Measurements from ENCODE around the gene PPP1R12C. TPM values are rescaled to one million over a fixed set of nuclear protein-coding genes. Genes with fewer than 3 reads are reported as not detected.
A peak's percentile ranks its signal among the peaks of the same experiment; 100 is the strongest.

PPP1R12C gene
- polyA plus RNA-seq, 1 experiment: 50.8 TPM

- ChIA-PET CTCF (interaction anchor here (0.7 to 3.0 kb wide), 21 partner anchors 9 to 470 kb away, joined by 3 to 43 read pairs (median 6); partner anchors contain the start of genes BRSK1, PPP6R1 and ZNF784), POLR2A (no interaction called here)
- TF ChIP-seq, protein P1, sequence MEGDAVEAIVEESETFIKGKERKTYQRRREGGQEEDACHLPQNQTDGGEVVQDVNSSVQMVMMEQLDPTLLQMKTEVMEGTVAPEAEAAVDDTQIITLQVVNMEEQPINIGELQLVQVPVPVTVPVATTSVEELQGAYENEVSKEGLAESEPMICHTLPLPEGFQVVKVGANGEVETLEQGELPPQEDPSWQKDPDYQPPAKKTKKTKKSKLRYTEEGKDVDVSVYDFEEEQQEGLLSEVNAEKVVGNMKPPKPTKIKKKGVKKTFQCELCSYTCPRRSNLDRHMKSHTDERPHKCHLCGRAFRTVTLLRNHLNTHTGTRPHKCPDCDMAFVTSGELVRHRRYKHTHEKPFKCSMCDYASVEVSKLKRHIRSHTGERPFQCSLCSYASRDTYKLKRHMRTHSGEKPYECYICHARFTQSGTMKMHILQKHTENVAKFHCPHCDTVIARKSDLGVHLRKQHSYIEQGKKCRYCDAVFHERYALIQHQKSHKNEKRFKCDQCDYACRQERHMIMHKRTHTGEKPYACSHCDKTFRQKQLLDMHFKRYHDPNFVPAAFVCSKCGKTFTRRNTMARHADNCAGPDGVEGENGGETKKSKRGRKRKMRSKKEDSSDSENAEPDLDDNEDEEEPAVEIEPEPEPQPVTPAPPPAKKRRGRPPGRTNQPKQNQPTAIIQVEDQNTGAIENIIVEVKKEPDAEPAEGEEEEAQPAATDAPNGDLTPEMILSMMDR (IDR thresholded peaks at IDR 0.05; ENCODE audit: insufficient read depth, low read depth, low read length): no peak
- Histone ChIP-seq H3K4me3 (ENCODE audit: low read depth, low read length) (no peak overlapping the region), H3K36me3 (ENCODE audit: control insufficient read depth, insufficient read depth, low read length) (no peaks in the 10 kb centered on the region), H3K27me3 (ENCODE audit: control insufficient read depth, insufficient read depth, low read length) (peaks cover 7% of the 10 kb centered on the region; the same call in 1 of the 2 replicates)
- DNase-seq (ENCODE audit: low read depth): no peak
Measured at GRCh38 chr19:55160986-55161365, 43.5 kb upstream of the PPP1R12C start.

GRCh38 chr19:55160128-55160985, 42.9 kb upstream of the PPP1R12C start:
- Histone ChIP-seq H3K36me3 (ENCODE audit: control insufficient read depth, insufficient read depth, low read length) (no peaks in the 10 kb centered on the region), H3K27me3 (ENCODE audit: control insufficient read depth, insufficient read depth, low read length) (peaks cover 7% of the 10 kb centered on the region; the same call in 1 of the 2 replicates), H3K4me3 (ENCODE audit: low read depth, low read length) (no peak overlapping the region)
- TF ChIP-seq, protein P1 (IDR thresholded peaks at IDR 0.05; ENCODE audit: insufficient read depth, low read depth, low read length): peak; percentile 98
- CTCF ChIA-PET: interaction anchor here (0.7 to 3.0 kb wide), 26 partner anchors 9 to 487 kb away, joined by 3 to 43 read pairs (median 6); partner anchors contain the start of genes BRSK1, PPP6R1, RDH13 and ZNF784
- POLR2A ChIA-PET: no interaction called here
- no peak for DNase-seq (ENCODE audit: low read depth)

- TF ChIP-seq, protein P1 (IDR thresholded peaks at IDR 0.05; ENCODE audit: insufficient read depth, low read depth, low read length): no peak
- CTCF ChIA-PET: interaction anchor here (0.7 to 3.0 kb wide), 17 partner anchors 8 to 315 kb away, joined by 3 to 43 read pairs (median 8); partner anchors contain the start of genes PPP6R1 and RDH13
- Histone ChIP-seq H3K27me3 (ENCODE audit: control insufficient read depth, insufficient read depth, low read length) (peaks cover 7% of the 10 kb centered on the region; the same call in 1 of the 2 replicates), H3K4me3 (ENCODE audit: low read depth, low read length) (no peak overlapping the region), H3K36me3 (ENCODE audit: control insufficient read depth, insufficient read depth, low read length) (no peaks in the 10 kb centered on the region)
- POLR2A ChIA-PET: no interaction called here
- no peak for DNase-seq (ENCODE audit: low read depth)
Measured at GRCh38 chr19:55158848-55159749, 41.7 kb upstream of the PPP1R12C start.

DNA sequence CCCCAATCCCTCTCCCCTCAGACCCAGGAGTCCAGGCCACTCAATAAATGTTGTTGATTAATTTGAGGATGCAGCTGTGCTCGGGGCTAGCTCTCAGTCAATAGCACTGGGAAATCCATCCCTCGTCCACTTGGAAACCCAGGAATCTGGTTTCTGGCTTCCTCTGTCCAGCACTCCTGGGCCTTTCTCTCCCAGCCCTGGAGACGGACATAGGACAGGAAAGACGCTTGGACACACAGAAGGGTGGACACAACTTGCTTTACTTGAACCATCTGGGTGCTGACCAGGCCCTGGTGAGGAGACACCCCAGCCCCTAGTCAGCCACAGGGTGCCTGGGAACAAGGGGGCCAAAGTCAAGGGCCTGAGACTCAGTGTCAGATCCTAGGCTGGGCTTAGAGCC, 41.0 kb upstream of the PPP1R12C start:
- POLR2A ChIA-PET: no interaction called here
- TF ChIP-seq, protein P1 (IDR thresholded peaks at IDR 0.05; ENCODE audit: insufficient read depth, low read depth, low read length): no peak
- no peaks in the 10 kb centered on the region for H3K36me3 ChIP-seq (ENCODE audit: control insufficient read depth, insufficient read depth, low read length)
- H3K4me3 ChIP-seq (ENCODE audit: low read depth, low read length): no peak overlapping the region
- peaks cover 7% of the 10 kb centered on the region; the same call in 1 of the 2 replicates for H3K27me3 ChIP-seq (ENCODE audit: control insufficient read depth, insufficient read depth, low read length)
- no peak for DNase-seq (ENCODE audit: low read depth)
- CTCF ChIA-PET: interaction anchor here (2.7 kb wide), 1 partner anchor 260 kb away, joined by 9 read pairs; no protein-coding TSS in a partner anchor
